ENCODE data around the gene RNF138.

GRCh38 chr18:32152705-32153448 is 61.2 kb downstream of the RNF138 start:
- TF ChIP-seq CTCF (optimal IDR thresholded peaks at IDR 0.05 in 1 of 3, IDR thresholded peaks at IDR 0.05 in 1 of 3, conservative IDR thresholded peaks at IDR 0.05 in 1 of 3; ENCODE audit: extremely low read depth in 1 of 3, insufficient read depth in 2 of 3, low read length in 3 of 3) (no peak), EZH2 (IDR thresholded peaks at IDR 0.05; ENCODE audit: low read length) (no peak)
